H1 (cell line): ENCODE measurements around the gene ABCG1. TPM values are rescaled to one million over a fixed set of nuclear protein-coding genes. Genes with fewer than 3 reads are reported as not detected.

Source experiments
- CTCF ChIA-PET: fragments of 300-600 bp; sonication (Branson Sonifier 250); formaldehyde crosslinking; loops from one replicate; lab custom pipeline; 2021; ENCODE audit not compliant: partially characterized antibody; lab: Charles Lee
- POLR2A ChIA-PET: fragments of 300-600 bp; sonication (Branson Sonifier 250); formaldehyde crosslinking; loops from one replicate; lab custom pipeline; 2021; ENCODE audit warnings: inconsistent platforms; ENCODE audit not compliant: partially characterized antibody; lab: Charles Lee
- DNase-seq, 2 experiments: peaks; one replicate each; pipeline versions ENCODE4 v3.0.0 to v3.0.0-alpha.2; 2010 to 2022; ENCODE audit warnings: low spot score in 2 of 2, low read depth in 1 of 2, mixed read lengths in 1 of 2
- FAIRE-seq: peaks from 2 replicates; lab custom pipeline; 2011; peaks lifted over from hg19 to GRCh38; lab: Jason Lieb, UNC
- H2AFZ ChIP-seq: 2 replicates; pipeline ENCODE4 v1.8.1; 2012; ENCODE audit warnings: low read length, inconsistent platforms
- H2AK5ac ChIP-seq: 2 replicates; pipeline ENCODE4 v1.6.1; 2013; ENCODE audit warnings: low read depth, low read length
- H2BK120ac ChIP-seq: replicated peaks from 2 replicates; pipeline ENCODE3; 2013; ENCODE audit warnings: low read depth, low read length, inconsistent platforms
- H2BK12ac ChIP-seq: 2 replicates; pipeline ENCODE4 v1.6.1; 2013; ENCODE audit warnings: low read depth, low read length
- H2BK15ac ChIP-seq: 2 replicates; pipeline ENCODE4 v1.6.1; 2013; ENCODE audit warnings: low read length
- H2BK20ac ChIP-seq: 2 replicates; pipeline ENCODE4 v1.6.1; 2013; ENCODE audit warnings: low read length
- H2BK5ac ChIP-seq: 2 replicates; pipeline ENCODE4 v1.6.1; 2013; ENCODE audit warnings: low read depth, low read length
- H3K14ac ChIP-seq: 2 replicates; pipeline ENCODE4 v1.6.1; 2013; ENCODE audit warnings: inconsistent platforms; ENCODE audit not compliant: insufficient read length
- H3K18ac ChIP-seq: 2 replicates; pipeline ENCODE4 v1.6.1; 2013; ENCODE audit warnings: low read length; ENCODE audit errors: extremely low read depth
- H3K23ac ChIP-seq: 2 replicates; pipeline ENCODE4 v1.6.1; 2013; ENCODE audit warnings: inconsistent platforms; ENCODE audit not compliant: insufficient read length
- H3K23me2 ChIP-seq: 2 replicates; pipeline ENCODE4 v1.6.1; 2013; ENCODE audit warnings: low read depth, low read length
- H3K27ac ChIP-seq: 2 replicates; pipeline ENCODE4 v1.6.1; 2011; ENCODE audit warnings: low read depth, low read length, inconsistent platforms
- H3K27me3 ChIP-seq, 4 experiments: replicated peaks in 1 of 4; 1 replicate in 1 of 4; 2 replicates in 3 of 4; pipeline versions ENCODE4 v1.6.1 to v1.8.1; 2011 to 2013; ENCODE audit warnings: low read length in 3 of 4, mild to moderate bottlenecking in 3 of 4, inconsistent platforms in 2 of 4, mixed read lengths in 2 of 4, moderate library complexity in 1 of 4; ENCODE audit not compliant: control insufficient read depth in 3 of 4, insufficient read depth in 3 of 4; ENCODE audit errors: extremely low read depth in 1 of 4
- H3K36me3 ChIP-seq, 4 experiments: 2 replicates each; pipeline versions ENCODE4 v1.6.1 to v1.8.1; 2011 to 2013; ENCODE audit warnings: mild to moderate bottlenecking in 4 of 4, low read length in 3 of 4, moderate library complexity in 2 of 4, control low read depth in 1 of 4, inconsistent platforms in 1 of 4; ENCODE audit not compliant: insufficient read depth in 4 of 4, control insufficient read depth in 2 of 4
- H3K4ac ChIP-seq: replicated peaks from 2 replicates; pipeline ENCODE3; 2013; ENCODE audit warnings: low read length, low read depth, mixed read lengths, inconsistent platforms; ENCODE audit not compliant: insufficient read length
- H3K4me1 ChIP-seq, 4 experiments: replicated peaks in 1 of 4; 1 replicate in 1 of 4; 2 replicates in 3 of 4; pipeline versions ENCODE4 v1.6.1 to v1.8.1; 2011 to 2013; ENCODE audit warnings: low read length in 3 of 4, inconsistent platforms in 2 of 4, mixed read lengths in 1 of 4; ENCODE audit not compliant: insufficient read depth in 4 of 4, control insufficient read depth in 3 of 4
- H3K4me2 ChIP-seq, 2 experiments: 2 replicates each; pipeline versions ENCODE4 v1.6.1 to v1.8.1; 2011 to 2013; ENCODE audit warnings: low read depth in 2 of 2, low read length in 2 of 2, control low read depth in 1 of 2, inconsistent platforms in 1 of 2, mild to moderate bottlenecking in 1 of 2; ENCODE audit not compliant: insufficient read depth in 1 of 2
- H3K4me3 ChIP-seq, 4 experiments: fragments of 200-600, 300-600 bp in 1 of 4; sonication (generic), shearing (Covaris generic), sonication (Bioruptor Twin) in 1 of 4; 2 replicates each; pipeline versions ENCODE4 v1.5.1 to v1.8.1; 2011 to 2016; ENCODE audit warnings: low read length in 4 of 4, low read depth in 3 of 4, control low read depth in 2 of 4, inconsistent platforms in 2 of 4, mild to moderate bottlenecking in 2 of 4, mixed read lengths in 1 of 4, moderate library complexity in 1 of 4; ENCODE audit not compliant: insufficient read depth in 2 of 4; ENCODE audit errors: extremely low read depth in 1 of 4
- H3K56ac ChIP-seq: replicated peaks from 2 replicates; pipeline ENCODE3; 2013; ENCODE audit warnings: low read depth, mild to moderate bottlenecking, mixed read lengths, low read length, inconsistent platforms; ENCODE audit not compliant: insufficient read length
- H3K79me1 ChIP-seq: 2 replicates; pipeline ENCODE4 v1.6.1; 2013; ENCODE audit warnings: low read depth, low read length, control low read depth
- H3K79me2 ChIP-seq, 2 experiments: 2 replicates each; pipeline versions ENCODE4 v1.6.1 to v1.8.1; 2012 to 2013; ENCODE audit warnings: low read length in 2 of 2, mild to moderate bottlenecking in 2 of 2, inconsistent platforms in 1 of 2; ENCODE audit not compliant: insufficient read depth in 2 of 2, control insufficient read depth in 1 of 2
- H3K9ac ChIP-seq, 4 experiments: replicated peaks in 1 of 4; 1 replicate in 1 of 4; 2 replicates in 3 of 4; pipeline versions ENCODE4 v1.6.1 to v1.8.1; 2011 to 2013; ENCODE audit warnings: low read depth in 3 of 4, low read length in 3 of 4, control low read depth in 2 of 4, mild to moderate bottlenecking in 2 of 4, moderate library complexity in 2 of 4, inconsistent platforms in 1 of 4; ENCODE audit errors: extremely low read depth in 1 of 4
- H3K9me3 ChIP-seq, 2 experiments: 2 replicates each; pipeline versions ENCODE4 v1.6.1 to v1.8.1; 2012 to 2013; ENCODE audit warnings: mild to moderate bottlenecking in 2 of 2, moderate library complexity in 2 of 2, control low read depth in 1 of 2, inconsistent platforms in 1 of 2, low read depth in 1 of 2, low read length in 1 of 2, mixed read lengths in 1 of 2; ENCODE audit not compliant: insufficient read depth in 2 of 2
- H4K20me1 ChIP-seq, 2 experiments: replicated peaks in 1 of 2; 2 replicates each; pipeline versions ENCODE3 to v1.8.1; 2011 to 2013; ENCODE audit warnings: inconsistent platforms in 2 of 2, low read length in 2 of 2, mild to moderate bottlenecking in 1 of 2; ENCODE audit not compliant: insufficient read depth in 2 of 2, control insufficient read depth in 1 of 2
- H4K5ac ChIP-seq: 2 replicates; pipeline ENCODE4 v1.6.1; 2013; ENCODE audit warnings: low read length, low read depth, mixed read lengths, inconsistent platforms; ENCODE audit not compliant: insufficient read length
- H4K8ac ChIP-seq: 2 replicates; pipeline ENCODE4 v1.8.0; 2013; ENCODE audit warnings: mild to moderate bottlenecking, moderate library complexity, low read length, inconsistent platforms; ENCODE audit not compliant: insufficient read depth; ENCODE audit errors: extremely low read depth
- H4K91ac ChIP-seq: replicated peaks from 2 replicates; pipeline ENCODE3; 2013; ENCODE audit warnings: low read length, mixed read lengths, inconsistent platforms; ENCODE audit not compliant: insufficient read length
- KDM4A ChIP-seq: IDR thresholded peaks from one replicate; pipeline ENCODE4 v1.7.1; 2012; ENCODE audit warnings: low read depth, mild to moderate bottlenecking, moderate library complexity, low read length, inconsistent platforms; ENCODE audit not compliant: severe bottlenecking
- NRF1 ChIP-seq: IDR thresholded peaks from 2 replicates; pipeline ENCODE4 v1.6.1; 2011; ENCODE audit warnings: mild to moderate bottlenecking, low read depth, low read length, improper control_type of control experiment
- polyA plus RNA-seq, 7 experiments: library from polyadenylated mRNA; depleted of rRNA in 3 of 7; stranded (reverse) in 5 of 7; unstranded in 2 of 7; fragments of >200 nt in 5 of 7; fragments of 200-250 nt in 2 of 7; gene quantifications; 1 replicate in 5 of 7; 2 replicates in 1 of 7; 4 replicates in 1 of 7; pipeline versions ENCODE4 v1.2.1 to v1.2.3, GENCODE V29; 2011 to 2013; ENCODE audit warnings: missing spikeins in 2 of 7, mixed read lengths in 2 of 7
- total RNA-seq: library from RNA; stranded (reverse); fragmentation: NEBNext Ultra II Directional; extraction: Animal tissue kit (Norgen Biotek cat#: 25700); gene quantifications from 2 replicates; pipeline ENCODE4 v1.2.1, GENCODE V29; 2021

ABCG1 gene
- total and polyA plus RNA-seq, 2 of the 8 experiments (the other 6 are each of a cell fraction or from before 2014, with no cell fraction given), result 2.1 to 4.0 TPM

- Histone ChIP-seq H3K79me2 (no peaks in the 10 kb centered on the region), H3K9ac (no peak overlapping the region), H3K4me1 (peaks cover 0 to 6% (median 0%) of the 10 kb centered on the region in 4 experiments; a peak in 2 of 7 replicates), H3K4me2 (no peak overlapping the region), H3K9me3 (no peaks in the 10 kb centered on the region), H3K14ac (no peak overlapping the region), H3K4ac (no peak overlapping the region), H3K27ac (no peak overlapping the region), H4K5ac (no peak overlapping the region), H3K27me3 (no peaks in the 10 kb centered on the region; a peak in 1 of 7 replicates), H3K36me3 (no peaks in the 10 kb centered on the region), H4K8ac (no peak overlapping the region), H3K23ac (no peak overlapping the region), H3K79me1 (no peaks in the 10 kb centered on the region), H2AFZ (no peak overlapping the region), H2BK15ac (no peak overlapping the region), H3K23me2 (no peaks in the 10 kb centered on the region), H4K20me1 (no peaks in the 10 kb centered on the region), H2BK5ac (no peak overlapping the region), H3K56ac (no peak overlapping the region), H4K91ac (no peak overlapping the region), H2BK12ac (no peak overlapping the region), H2BK120ac (no peak overlapping the region), H3K4me3 (no peak overlapping the region), H3K18ac (no peak overlapping the region), H2BK20ac (no peak overlapping the region), H2AK5ac (no peak overlapping the region)
- no peak for TF ChIP-seq KDM4A
- TF ChIP-seq NRF1, result no peak
- no peak for FAIRE-seq
- DNase-seq, result no peak
- ChIA-PET POLR2A (no interaction called here), CTCF (interaction anchor here (1.9 kb wide), 1 partner anchor 51 kb away, joined by 6 read pairs; no protein-coding TSS in a partner anchor)
Observed at GRCh38 chr21:42208036-42208435, 10.9 kb upstream of the ABCG1 start.
